ENCODE results near the gene MALSU1.

MALSU1 gene

GRCh38 chr7:23298885-23299769 lies at the start of gene MALSU1:
TSS of gene MALSU1 (plus strand) at chr7:23299339. CDS start at chr7:23299353, 14 bp downstream.
- peak; percentile 98 for DNase-seq

GRCh38 chr7:23249486-23249885 lies 49.7 kb upstream of the MALSU1 start:
- DNase-seq: no peak

GRCh38 chr7:23254051-23254681 lies 45.0 kb upstream of the MALSU1 start:
- DNase-seq: no peak

GRCh38 chr7:23256731-23257130 lies 42.4 kb upstream of the MALSU1 start:
- no peak for DNase-seq

GRCh38 chr7:23260371-23260770 lies 38.8 kb upstream of the MALSU1 start:
- DNase-seq: no peak

GRCh38 chr7:23261843-23262452 lies 37.2 kb upstream of the MALSU1 start:
- DNase-seq: peak; percentile 44

- DNase-seq: no peak
These were observed 34.2 kb upstream of the MALSU1 start for GRCh38 chr7:23264916-23265458.

GRCh38 chr7:23266918-23267317 lies 32.2 kb upstream of the MALSU1 start:
- no peak for DNase-seq

- no peak for DNase-seq
These were observed 31.8 kb upstream of the MALSU1 start for GRCh38 chr7:23267357-23267756.

- no peak for DNase-seq
These were observed 31.0 kb upstream of the MALSU1 start for GRCh38 chr7:23268167-23268566.

GRCh38 chr7:23268746-23269145 lies 30.4 kb upstream of the MALSU1 start:
- no peak for DNase-seq

GRCh38 chr7:23272275-23272674 lies 26.9 kb upstream of the MALSU1 start:
- no peak for DNase-seq

GRCh38 chr7:23273141-23273599 lies 26.0 kb upstream of the MALSU1 start:
- peak; percentile 91 for DNase-seq

- no peak for DNase-seq
These were observed 23.2 kb upstream of the MALSU1 start for GRCh38 chr7:23275912-23276311.

- no peak for DNase-seq
These were observed 22.8 kb upstream of the MALSU1 start for GRCh38 chr7:23276376-23276775.

GRCh38 chr7:23276947-23277346 lies 22.2 kb upstream of the MALSU1 start:
- DNase-seq: no peak

GRCh38 chr7:23277359-23277989 lies 21.7 kb upstream of the MALSU1 start:
- DNase-seq: peak; percentile 61

GRCh38 chr7:23279819-23280525 lies 19.2 kb upstream of the MALSU1 start:
- DNase-seq: no peak

- no peak for DNase-seq
These were observed 16.1 kb upstream of the MALSU1 start for GRCh38 chr7:23283086-23283485.

- no peak for DNase-seq
These were observed 14.3 kb upstream of the MALSU1 start for GRCh38 chr7:23284871-23285270.

- DNase-seq: no peak
These were observed 13.2 kb upstream of the MALSU1 start for GRCh38 chr7:23285657-23286646.
